CD4-positive, alpha-beta T cell (primary cell): ENCODE data around the gene WSB1. TPM values are rescaled to one million over a fixed set of nuclear protein-coding genes. Genes with fewer than 3 reads are reported as not detected.

ENCODE experiments used
- ATAC-seq: fragments of 200-7000 bp; cut with Tn5 transposase; one replicate; pipeline ENCODE4 v1.10.0; 2022; ENCODE audit warnings: mild to moderate bottlenecking; ENCODE audit not compliant: poor library complexity
- CTCF ChIA-PET: fragments of 350-600 bp; sonication (Branson Sonifier 250); formaldehyde crosslinking; loops from one replicate; lab custom pipeline; 2021; ENCODE audit warnings: antibody characterized with exemption, inconsistent platforms; lab: Charles Lee
- POLR2A ChIA-PET: fragments of 350-600 bp; sonication (Branson Sonifier 250); formaldehyde crosslinking; loops from one replicate; lab custom pipeline; 2021; ENCODE audit warnings: antibody characterized with exemption, inconsistent platforms; lab: Charles Lee
- DNase-seq, 14 experiments: peaks; one replicate each; pipeline ENCODE4 v3.0.0-alpha.2; 2013 to 2020; ENCODE audit warnings: mixed read lengths in 2 of 14
- H3K27ac ChIP-seq, 2 donors: one replicate each; pipeline versions ENCODE4 v1.5.1 to v1.7.0; 2013; ENCODE audit warnings: low read length in 2 of 2, low read depth in 1 of 2, mild to moderate bottlenecking in 1 of 2
- H3K27me3 ChIP-seq, 2 experiments: 1 replicate in 1 of 2; 2 replicates in 1 of 2; pipeline versions ENCODE4 v1.6.1 to v1.7.0; 2013; ENCODE audit warnings: low read length in 2 of 2, control low read depth in 1 of 2, mild to moderate bottlenecking in 1 of 2, moderate library complexity in 1 of 2; ENCODE audit not compliant: insufficient read depth in 2 of 2, control insufficient read depth in 1 of 2
- H3K36me3 ChIP-seq: one replicate; pipeline ENCODE4 v1.6.1; 2013; ENCODE audit warnings: low read length, control low read depth; ENCODE audit not compliant: insufficient read depth
- H3K4me1 ChIP-seq: one replicate; pipeline ENCODE4 v1.6.1; 2013; ENCODE audit warnings: low read length, control low read depth; ENCODE audit not compliant: insufficient read depth
- H3K4me3 ChIP-seq: one replicate; pipeline ENCODE4 v1.5.1; 2013; ENCODE audit warnings: mild to moderate bottlenecking, low read length, moderate library complexity
- H3K9me3 ChIP-seq, 2 experiments: 1 replicate in 1 of 2; 2 replicates in 1 of 2; pipeline versions ENCODE4 v1.6.1 to v1.7.0; 2013; ENCODE audit warnings: low read length in 2 of 2, mild to moderate bottlenecking in 2 of 2, control low read depth in 1 of 2, moderate library complexity in 1 of 2; ENCODE audit not compliant: control insufficient read depth in 1 of 2, insufficient read depth in 1 of 2
- H3K27ac Mint-ChIP-seq: one replicate; pipeline ENCODE4 v1.8.0; 2020; ENCODE audit warnings: mixed read lengths
- H3K27me3 Mint-ChIP-seq: one replicate; pipeline ENCODE4 v1.8.0; 2021; ENCODE audit warnings: mixed read lengths
- H3K36me3 Mint-ChIP-seq: one replicate; pipeline ENCODE4 v1.8.0; 2021; ENCODE audit warnings: low read depth, mixed read lengths
- H3K4me1 Mint-ChIP-seq: one replicate; pipeline ENCODE4 v1.8.0; 2021; ENCODE audit warnings: low read depth, mixed read lengths
- H3K4me3 Mint-ChIP-seq: one replicate; pipeline ENCODE4 v1.8.0; 2020; ENCODE audit warnings: mild to moderate bottlenecking, mixed read lengths
- H3K9me3 Mint-ChIP-seq: one replicate; pipeline ENCODE4 v1.8.0; 2020; ENCODE audit warnings: mixed read lengths
- CTCF ChIP-seq: fragments of 200-600 bp; IDR thresholded peaks from one replicate; pipeline ENCODE4 v1.8.0; 2022; ENCODE audit warnings: antibody characterized with exemption, mild to moderate bottlenecking
- intact Hi-C, 2 experiments: fragments of 100-400 bp; cut with DNase I in 1 of 2; cut with micrococcal nuclease in 1 of 2; formaldehyde crosslinking; loops; one replicate each; pipeline versions ENCODE4 v1.15.1 to v1.9.0; 2023 to 2025; cut with DNase I, micrococcal nuclease
- total RNA-seq, 174 experiments: library from RNA in 2 of 174; stranded (reverse) in 2 of 174; gene quantifications; one replicate each; pipeline ENCODE4 v1.2.3 and lab custom pipeline; 2021 to 2026

Gene WSB1
- total RNA-seq, 2 experiments from 2014 or later = 99.4 to 104 TPM

GRCh38 chr17:27357236-27357635 lies 63.3 kb downstream of the WSB1 start:
- intact Hi-C loops = loop anchor here (5.0 to 10.0 kb wide), 2 partner anchors 48 to 295 kb away; no protein-coding TSS in a partner anchor
- peaks cover 15% of the 10 kb centered on the region for H3K4me1 Mint-ChIP-seq

GRCh38 chr17:27360507-27360906 lies 66.6 kb downstream of the WSB1 start:
- no peaks in the 10 kb centered on the region for H3K9me3 ChIP-seq
- ATAC-seq = no peak

More at GRCh38 chr17:27357236-27357635, 63.3 kb downstream of the WSB1 start:
- Histone ChIP-seq H3K4me1 (peaks cover 20% of the 10 kb centered on the region), H3K27ac (no peak overlapping the region), H3K27me3 (no peaks in the 10 kb centered on the region), H3K36me3 (no peaks in the 10 kb centered on the region), H3K4me3 (no peak overlapping the region), H3K9me3 (no peaks in the 10 kb centered on the region)
- Mint-ChIP-seq H3K9me3 (no peaks in the 10 kb centered on the region), H3K36me3 (no peaks in the 10 kb centered on the region), H3K4me3 (no peak overlapping the region), H3K27ac (no peak overlapping the region), H3K27me3 (no peaks in the 10 kb centered on the region)
- POLR2A ChIA-PET = no interaction called here
- CTCF ChIA-PET = no interaction called here
- DNase-seq = no peak
- ATAC-seq = no peak
- TF ChIP-seq CTCF = no peak

GRCh38 chr17:27361695-27362094 lies 67.8 kb downstream of the WSB1 start:
- POLR2A ChIA-PET = no interaction called here
- H3K36me3 ChIP-seq = no peaks in the 10 kb centered on the region
- CTCF ChIA-PET = no interaction called here
- no peaks in the 10 kb centered on the region for H3K9me3 Mint-ChIP-seq
- no peaks in the 10 kb centered on the region for H3K27me3 Mint-ChIP-seq
- intact Hi-C loops = no loop called here
- H3K36me3 Mint-ChIP-seq = no peaks in the 10 kb centered on the region
- TF ChIP-seq CTCF = no peak
- no peaks in the 10 kb centered on the region for H3K9me3 ChIP-seq
- ATAC-seq (no peak), DNase-seq (no peak)
- H3K27me3 ChIP-seq = no peaks in the 10 kb centered on the region
- no peak overlapping the region for H3K4me3 ChIP-seq
- no peak overlapping the region for H3K27ac ChIP-seq
- no peak overlapping the region for H3K4me3 Mint-ChIP-seq
- peaks cover 3% of the 10 kb centered on the region for H3K4me1 ChIP-seq
- no peak overlapping the region for H3K27ac Mint-ChIP-seq
- H3K4me1 Mint-ChIP-seq = no peaks in the 10 kb centered on the region

More at GRCh38 chr17:27360507-27360906, 66.6 kb downstream of the WSB1 start:
- peaks cover 3% of the 10 kb centered on the region for H3K4me1 ChIP-seq
- ChIA-PET POLR2A (no interaction called here), CTCF (interaction anchor here (0.5 kb wide), 1 partner anchor 239 kb away, joined by 3 read pairs; no protein-coding TSS in a partner anchor)
- H3K36me3 Mint-ChIP-seq = no peaks in the 10 kb centered on the region
- H3K27me3 Mint-ChIP-seq = no peaks in the 10 kb centered on the region
- H3K27me3 ChIP-seq = no peaks in the 10 kb centered on the region
- intact Hi-C loops = no loop called here
- H3K27ac Mint-ChIP-seq = no peak overlapping the region
- no peaks in the 10 kb centered on the region for H3K9me3 Mint-ChIP-seq
- H3K4me3 Mint-ChIP-seq = no peak overlapping the region
- H3K4me3 ChIP-seq = no peak overlapping the region
- no peak for DNase-seq
- no peak overlapping the region for H3K27ac ChIP-seq
- H3K4me1 Mint-ChIP-seq = no peaks in the 10 kb centered on the region
- no peak for TF ChIP-seq CTCF
- no peaks in the 10 kb centered on the region for H3K36me3 ChIP-seq
